VCaP (cell line): ENCODE results near the gene DLG2.

ENCODE experiments used
- H3K27ac ChIP-seq: fragments of 450-650 bp; 2 replicates; pipeline ENCODE4 v1.5.1; 2017
- CTCF ChIP-seq: fragments of 450-650 bp; conservative IDR thresholded peaks from 2 replicates; pipeline ENCODE4 v1.5.1; 2017; ENCODE audit warnings: mild to moderate bottlenecking, moderate library complexity

DLG2 gene

DNA sequence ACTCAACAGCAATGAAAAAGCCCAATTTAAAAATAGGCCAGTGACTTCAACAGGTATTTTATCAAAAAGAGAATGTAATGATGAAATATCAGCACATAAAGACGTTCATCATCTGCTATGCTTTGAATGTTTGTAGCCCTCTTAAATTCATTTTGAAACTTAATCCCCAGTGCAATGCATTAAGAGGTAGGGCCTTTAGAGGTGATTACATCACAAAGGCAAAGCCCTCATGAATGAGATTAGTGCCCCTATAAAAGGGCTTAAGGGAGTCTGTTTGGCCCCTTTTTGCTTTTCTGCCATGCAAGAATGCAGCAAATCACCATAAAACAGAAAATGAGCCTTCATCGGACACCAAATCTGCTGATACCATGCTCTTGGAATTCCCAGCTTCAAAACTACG is 637.0 kb downstream of the DLG2 start:
- no peak overlapping the region for H3K27ac ChIP-seq
- TF ChIP-seq CTCF: no peak

- H3K27ac ChIP-seq: peak overlapping the region; percentile 48
These were observed 639.4 kb downstream of the DLG2 start for GRCh38 chr11:84987686-84988187.

DNA sequence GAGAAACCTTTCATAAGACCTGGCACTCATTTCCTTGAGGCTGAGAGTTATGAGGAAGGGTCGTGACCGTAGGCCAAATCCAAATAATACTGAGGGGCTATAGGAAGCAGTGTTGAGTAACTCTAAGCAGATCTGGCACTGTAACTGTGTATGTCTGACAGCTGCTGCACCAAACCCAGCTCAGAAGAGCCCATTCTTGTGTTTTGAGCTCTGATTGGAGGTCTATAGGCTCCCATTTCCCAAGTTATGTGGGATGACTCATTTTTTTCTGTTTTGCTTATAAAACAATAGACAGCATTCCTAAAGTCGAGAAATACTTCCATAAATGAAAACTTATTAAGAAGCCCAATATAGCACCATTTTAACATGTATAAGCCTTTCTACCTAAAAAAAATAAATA is 645.8 kb downstream of the DLG2 start:
- no peak overlapping the region for H3K27ac ChIP-seq
- TF ChIP-seq CTCF: no peak

DNA sequence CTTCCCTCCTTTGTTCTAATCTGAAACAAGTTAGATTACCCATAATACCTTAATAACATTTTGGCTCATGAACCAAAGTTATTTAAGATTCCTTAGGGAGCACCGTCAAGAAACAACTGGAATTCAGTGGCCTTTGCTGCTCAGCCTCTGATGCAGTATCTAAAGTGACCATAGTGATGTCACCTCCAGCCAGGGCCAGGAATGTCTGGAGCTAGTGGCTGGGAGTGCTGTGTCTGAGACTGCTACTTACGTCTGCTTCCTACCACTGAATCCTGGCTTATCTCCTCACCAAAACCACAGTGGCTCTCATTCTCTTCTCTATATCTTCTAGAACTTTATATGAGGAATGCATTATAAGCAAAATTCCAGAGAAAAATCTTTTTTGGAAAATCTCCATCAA is 658.0 kb downstream of the DLG2 start:
- TF ChIP-seq CTCF: no peak
- H3K27ac ChIP-seq: no peak overlapping the region

GRCh38 chr11:84965484-84965883 is 661.7 kb downstream of the DLG2 start:
- no peak overlapping the region for H3K27ac ChIP-seq
- TF ChIP-seq CTCF: no peak

DNA sequence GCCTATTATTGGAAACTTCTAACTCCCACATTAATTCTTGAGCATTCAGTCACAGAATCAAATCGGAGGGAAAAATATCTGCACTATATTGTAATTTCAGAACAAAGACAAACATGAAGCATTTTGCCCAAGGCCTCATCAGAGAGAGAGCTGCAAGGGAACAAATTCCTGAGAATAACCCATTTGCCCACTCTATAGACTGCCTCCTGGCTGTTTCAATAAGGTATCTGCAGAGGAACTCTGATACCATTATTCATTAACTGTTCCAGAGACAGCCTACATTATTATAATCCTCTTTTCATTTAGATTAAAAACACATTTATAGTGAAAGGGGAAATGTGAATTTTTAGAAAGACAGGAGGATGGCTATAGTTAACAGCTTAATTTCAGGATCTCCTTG is 663.9 kb downstream of the DLG2 start:
- TF ChIP-seq CTCF: no peak
- H3K27ac ChIP-seq: no peak overlapping the region

DNA sequence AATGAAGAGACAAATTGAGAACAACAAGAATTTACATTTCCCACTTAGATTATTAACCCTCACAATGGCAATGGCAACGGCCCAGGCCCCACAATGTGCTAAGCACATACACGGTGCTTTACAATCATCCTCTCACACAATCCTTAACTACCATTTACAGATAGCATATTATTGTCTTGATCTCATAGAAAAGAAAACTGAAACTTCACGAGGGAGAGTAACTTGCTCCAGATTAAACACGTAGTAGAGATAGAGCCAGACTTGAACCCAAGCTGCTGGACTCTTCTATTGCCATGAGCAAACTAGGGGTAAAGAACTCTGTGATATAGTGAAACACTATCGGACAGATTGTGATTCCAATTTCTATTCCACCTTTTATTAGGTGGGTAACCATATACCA is 665.1 kb downstream of the DLG2 start:
- H3K27ac ChIP-seq: no peak overlapping the region
- no peak for TF ChIP-seq CTCF

GRCh38 chr11:84958295-84958694 is 668.8 kb downstream of the DLG2 start:
- TF ChIP-seq CTCF: no peak
- no peak overlapping the region; the same call in 1 of the 2 replicates for H3K27ac ChIP-seq
